ENCODE results near the gene MYO1B.

MYO1B gene

GRCh38 chr2:191264647-191265081 lies 19.5 kb downstream of the MYO1B start:
- TF ChIP-seq TAF1 (IDR thresholded peaks at IDR 0.05; ENCODE audit: borderline replicate concordance, low read depth, low read length): no peak
- TF ChIP-seq POLR2AphosphoS5 (IDR thresholded peaks at IDR 0.05; ENCODE audit: low read depth, low read length): no peak
- TF ChIP-seq POLR2A (IDR thresholded peaks at IDR 0.05; ENCODE audit: low read depth, low read length): no peak
- no peak for DNase-seq (ENCODE audit: insufficient read length)
- no peak for FAIRE-seq

GRCh38 chr2:191265311-191266170 lies 20.3 kb downstream of the MYO1B start:
- DNase-seq (ENCODE audit: insufficient read length) (no peak), FAIRE-seq (no peak)

GRCh38 chr2:191266201-191266600 lies 21.0 kb downstream of the MYO1B start:
- FAIRE-seq (no peak), DNase-seq (ENCODE audit: insufficient read length) (no peak)
- TF ChIP-seq TAF1 (IDR thresholded peaks at IDR 0.05; ENCODE audit: borderline replicate concordance, low read depth, low read length) (no peak), POLR2A (IDR thresholded peaks at IDR 0.05; ENCODE audit: low read depth, low read length) (no peak), POLR2AphosphoS5 (IDR thresholded peaks at IDR 0.05; ENCODE audit: low read depth, low read length) (no peak)

More at GRCh38 chr2:191265311-191266170, 20.3 kb downstream of the MYO1B start:
- TF ChIP-seq POLR2AphosphoS5 (IDR thresholded peaks at IDR 0.05; ENCODE audit: low read depth, low read length): no peak
- TF ChIP-seq POLR2A (IDR thresholded peaks at IDR 0.05; ENCODE audit: low read depth, low read length): no peak
- TF ChIP-seq TAF1 (IDR thresholded peaks at IDR 0.05; ENCODE audit: borderline replicate concordance, low read depth, low read length): no peak

- TF ChIP-seq POLR2AphosphoS5 (IDR thresholded peaks at IDR 0.05; ENCODE audit: low read depth, low read length) (no peak), TAF1 (IDR thresholded peaks at IDR 0.05; ENCODE audit: borderline replicate concordance, low read depth, low read length) (no peak), POLR2A (IDR thresholded peaks at IDR 0.05; ENCODE audit: low read depth, low read length) (no peak)
- FAIRE-seq: no peak
- no peak for DNase-seq (ENCODE audit: insufficient read length)
Measured at GRCh38 chr2:191268596-191268995, 23.4 kb downstream of the MYO1B start.

- TF ChIP-seq POLR2AphosphoS5 (IDR thresholded peaks at IDR 0.05; ENCODE audit: low read depth, low read length) (no peak), POLR2A (IDR thresholded peaks at IDR 0.05; ENCODE audit: low read depth, low read length) (no peak), TAF1 (IDR thresholded peaks at IDR 0.05; ENCODE audit: borderline replicate concordance, low read depth, low read length) (no peak)
- no peak for DNase-seq (ENCODE audit: insufficient read length)
- FAIRE-seq: no peak
Measured at GRCh38 chr2:191270306-191271161, 25.3 kb downstream of the MYO1B start.

GRCh38 chr2:191272064-191272463 lies 26.9 kb downstream of the MYO1B start:
- TF ChIP-seq POLR2AphosphoS5 (IDR thresholded peaks at IDR 0.05; ENCODE audit: low read depth, low read length): no peak
- no peak for TF ChIP-seq TAF1 (IDR thresholded peaks at IDR 0.05; ENCODE audit: borderline replicate concordance, low read depth, low read length)
- no peak for TF ChIP-seq POLR2A (IDR thresholded peaks at IDR 0.05; ENCODE audit: low read depth, low read length)
- FAIRE-seq: no peak
- no peak for DNase-seq (ENCODE audit: insufficient read length)

- DNase-seq (ENCODE audit: insufficient read length): no peak
- no peak for FAIRE-seq
- no peak for TF ChIP-seq POLR2A (IDR thresholded peaks at IDR 0.05; ENCODE audit: low read depth, low read length)
- no peak for TF ChIP-seq POLR2AphosphoS5 (IDR thresholded peaks at IDR 0.05; ENCODE audit: low read depth, low read length)
- TF ChIP-seq TAF1 (IDR thresholded peaks at IDR 0.05; ENCODE audit: borderline replicate concordance, low read depth, low read length): no peak
Measured at GRCh38 chr2:191274413-191274815, 29.2 kb downstream of the MYO1B start.

GRCh38 chr2:191276792-191277465 lies 31.7 kb downstream of the MYO1B start:
- no peak for DNase-seq (ENCODE audit: insufficient read length)
- no peak for TF ChIP-seq POLR2AphosphoS5 (IDR thresholded peaks at IDR 0.05; ENCODE audit: low read depth, low read length)
- TF ChIP-seq TAF1 (IDR thresholded peaks at IDR 0.05; ENCODE audit: borderline replicate concordance, low read depth, low read length): no peak
- no peak for FAIRE-seq

GRCh38 chr2:191280290-191280689 lies 35.1 kb downstream of the MYO1B start:
- TF ChIP-seq POLR2AphosphoS5 (IDR thresholded peaks at IDR 0.05; ENCODE audit: low read depth, low read length) (no peak), TAF1 (IDR thresholded peaks at IDR 0.05; ENCODE audit: borderline replicate concordance, low read depth, low read length) (no peak), POLR2A (IDR thresholded peaks at IDR 0.05; ENCODE audit: low read depth, low read length) (no peak)
- FAIRE-seq (no peak), DNase-seq (ENCODE audit: insufficient read length) (no peak)

- TF ChIP-seq TAF1 (IDR thresholded peaks at IDR 0.05; ENCODE audit: borderline replicate concordance, low read depth, low read length) (no peak), POLR2A (IDR thresholded peaks at IDR 0.05; ENCODE audit: low read depth, low read length) (no peak), POLR2AphosphoS5 (IDR thresholded peaks at IDR 0.05; ENCODE audit: low read depth, low read length) (no peak)
- no peak for DNase-seq (ENCODE audit: insufficient read length)
- no peak for FAIRE-seq
Measured at GRCh38 chr2:191280834-191281756, 35.9 kb downstream of the MYO1B start.

Data from GM12892 (cell line).